HL-60 (cell line): ENCODE data around the gene COL4A3.

ENCODE experiments used
- DNase-seq, 2 experiments: peaks; one replicate each; pipeline ENCODE4 v3.0.0-alpha.2; 2010 to 2020; ENCODE audit warnings: low read depth in 1 of 2, low spot score in 1 of 2
- H3K27ac ChIP-seq: fragments of 250-450 bp; sonication (Bioruptor Pico); replicated peaks from 2 replicates; pipeline ENCODE4 v1.5.1; 2020; ENCODE audit warnings: mild to moderate bottlenecking, moderate library complexity
- H3K27me3 ChIP-seq: fragments of 250-450 bp; sonication (Bioruptor Pico); 2 replicates; pipeline ENCODE4 v1.5.1; 2021; ENCODE audit warnings: mild to moderate bottlenecking, moderate library complexity; ENCODE audit not compliant: insufficient read depth, poor library complexity, severe bottlenecking
- H3K4me3 ChIP-seq: replicated peaks from 2 replicates; pipeline ENCODE4 v1.5.1; 2011; ENCODE audit warnings: mild to moderate bottlenecking, control low read depth, low read length; ENCODE audit not compliant: insufficient read depth
- GABPA ChIP-seq: IDR thresholded peaks from 2 replicates; pipeline ENCODE4 v1.6.1; 2012; ENCODE audit warnings: low read depth
- POLR2AphosphoS5 ChIP-seq: IDR thresholded peaks from 2 replicates; pipeline ENCODE4 v1.6.1; 2012; ENCODE audit warnings: low read depth
- SPI1 ChIP-seq: IDR thresholded peaks from 2 replicates; pipeline ENCODE4 v1.6.1; 2012; ENCODE audit warnings: low read depth, mild to moderate bottlenecking, borderline replicate concordance
- TF ChIP-seq, protein P1 (sequence below): IDR thresholded peaks from one replicate; pipeline ENCODE4 v1.5.1; 2011; ENCODE audit warnings: low read length, control low read depth, inconsistent platforms; ENCODE audit not compliant: insufficient read depth
- TF ChIP-seq, protein P2 (sequence below): IDR thresholded peaks from 2 replicates; pipeline ENCODE4 v1.6.1; 2012; ENCODE audit warnings: low read depth; ENCODE audit not compliant: insufficient replicate concordance

Gene COL4A3

DNA sequence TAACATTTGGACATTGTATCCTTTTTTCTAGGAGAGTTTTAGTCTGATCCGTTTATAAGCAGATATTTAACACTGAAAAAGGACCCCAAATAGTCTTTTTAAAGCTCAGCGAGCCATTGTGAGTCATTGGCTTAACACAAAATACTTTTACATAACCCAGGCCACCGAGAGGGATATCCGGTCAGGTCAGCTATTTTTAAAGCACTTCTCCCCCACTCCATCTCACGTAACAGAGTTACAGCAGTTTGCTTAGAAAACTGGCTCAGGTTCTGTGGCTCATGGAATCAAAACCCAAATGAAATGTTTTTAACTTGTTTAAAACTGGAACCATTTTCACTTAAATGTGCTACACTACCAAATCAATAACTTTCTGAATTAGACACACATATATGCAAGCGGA, 23.9 kb downstream of the COL4A3 start:
- peaks cover 3% of the 10 kb centered on the region for H3K27me3 ChIP-seq
- TF ChIP-seq, protein P1, sequence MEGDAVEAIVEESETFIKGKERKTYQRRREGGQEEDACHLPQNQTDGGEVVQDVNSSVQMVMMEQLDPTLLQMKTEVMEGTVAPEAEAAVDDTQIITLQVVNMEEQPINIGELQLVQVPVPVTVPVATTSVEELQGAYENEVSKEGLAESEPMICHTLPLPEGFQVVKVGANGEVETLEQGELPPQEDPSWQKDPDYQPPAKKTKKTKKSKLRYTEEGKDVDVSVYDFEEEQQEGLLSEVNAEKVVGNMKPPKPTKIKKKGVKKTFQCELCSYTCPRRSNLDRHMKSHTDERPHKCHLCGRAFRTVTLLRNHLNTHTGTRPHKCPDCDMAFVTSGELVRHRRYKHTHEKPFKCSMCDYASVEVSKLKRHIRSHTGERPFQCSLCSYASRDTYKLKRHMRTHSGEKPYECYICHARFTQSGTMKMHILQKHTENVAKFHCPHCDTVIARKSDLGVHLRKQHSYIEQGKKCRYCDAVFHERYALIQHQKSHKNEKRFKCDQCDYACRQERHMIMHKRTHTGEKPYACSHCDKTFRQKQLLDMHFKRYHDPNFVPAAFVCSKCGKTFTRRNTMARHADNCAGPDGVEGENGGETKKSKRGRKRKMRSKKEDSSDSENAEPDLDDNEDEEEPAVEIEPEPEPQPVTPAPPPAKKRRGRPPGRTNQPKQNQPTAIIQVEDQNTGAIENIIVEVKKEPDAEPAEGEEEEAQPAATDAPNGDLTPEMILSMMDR, result no peak
- TF ChIP-seq POLR2AphosphoS5 (no peak), SPI1 (no peak), GABPA (no peak)
- TF ChIP-seq, protein P2, sequence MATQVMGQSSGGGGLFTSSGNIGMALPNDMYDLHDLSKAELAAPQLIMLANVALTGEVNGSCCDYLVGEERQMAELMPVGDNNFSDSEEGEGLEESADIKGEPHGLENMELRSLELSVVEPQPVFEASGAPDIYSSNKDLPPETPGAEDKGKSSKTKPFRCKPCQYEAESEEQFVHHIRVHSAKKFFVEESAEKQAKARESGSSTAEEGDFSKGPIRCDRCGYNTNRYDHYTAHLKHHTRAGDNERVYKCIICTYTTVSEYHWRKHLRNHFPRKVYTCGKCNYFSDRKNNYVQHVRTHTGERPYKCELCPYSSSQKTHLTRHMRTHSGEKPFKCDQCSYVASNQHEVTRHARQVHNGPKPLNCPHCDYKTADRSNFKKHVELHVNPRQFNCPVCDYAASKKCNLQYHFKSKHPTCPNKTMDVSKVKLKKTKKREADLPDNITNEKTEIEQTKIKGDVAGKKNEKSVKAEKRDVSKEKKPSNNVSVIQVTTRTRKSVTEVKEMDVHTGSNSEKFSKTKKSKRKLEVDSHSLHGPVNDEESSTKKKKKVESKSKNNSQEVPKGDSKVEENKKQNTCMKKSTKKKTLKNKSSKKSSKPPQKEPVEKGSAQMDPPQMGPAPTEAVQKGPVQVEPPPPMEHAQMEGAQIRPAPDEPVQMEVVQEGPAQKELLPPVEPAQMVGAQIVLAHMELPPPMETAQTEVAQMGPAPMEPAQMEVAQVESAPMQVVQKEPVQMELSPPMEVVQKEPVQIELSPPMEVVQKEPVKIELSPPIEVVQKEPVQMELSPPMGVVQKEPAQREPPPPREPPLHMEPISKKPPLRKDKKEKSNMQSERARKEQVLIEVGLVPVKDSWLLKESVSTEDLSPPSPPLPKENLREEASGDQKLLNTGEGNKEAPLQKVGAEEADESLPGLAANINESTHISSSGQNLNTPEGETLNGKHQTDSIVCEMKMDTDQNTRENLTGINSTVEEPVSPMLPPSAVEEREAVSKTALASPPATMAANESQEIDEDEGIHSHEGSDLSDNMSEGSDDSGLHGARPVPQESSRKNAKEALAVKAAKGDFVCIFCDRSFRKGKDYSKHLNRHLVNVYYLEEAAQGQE, result no peak
- H3K4me3 ChIP-seq, result no peak overlapping the region
- no peak for DNase-seq
- no peak overlapping the region for H3K27ac ChIP-seq

DNA sequence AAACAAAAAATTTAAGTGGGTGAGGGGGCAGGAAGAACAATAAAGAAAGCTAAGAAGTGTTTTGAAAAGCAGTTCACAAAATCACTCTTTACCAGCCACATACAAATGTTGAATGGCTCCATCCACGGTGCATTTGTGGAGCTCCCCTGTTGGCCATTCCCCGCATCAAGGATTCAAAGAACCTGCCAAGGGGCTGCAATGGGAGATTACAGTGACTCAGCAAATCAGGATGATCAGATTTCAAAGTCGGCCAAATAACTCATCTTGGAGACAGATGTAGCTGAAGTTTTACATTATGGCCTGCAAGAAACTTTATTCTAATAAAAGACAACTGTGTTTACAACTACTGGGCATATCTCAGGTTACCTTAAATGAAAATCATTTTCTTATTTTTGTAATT, 26.9 kb downstream of the COL4A3 start:
- DNase-seq, result no peak
- TF ChIP-seq, protein P2, result no peak
- TF ChIP-seq SPI1 (no peak), GABPA (no peak)
- H3K27me3 ChIP-seq, result peaks cover 3% of the 10 kb centered on the region
- no peak overlapping the region for H3K27ac ChIP-seq
- H3K4me3 ChIP-seq, result no peak overlapping the region

DNA sequence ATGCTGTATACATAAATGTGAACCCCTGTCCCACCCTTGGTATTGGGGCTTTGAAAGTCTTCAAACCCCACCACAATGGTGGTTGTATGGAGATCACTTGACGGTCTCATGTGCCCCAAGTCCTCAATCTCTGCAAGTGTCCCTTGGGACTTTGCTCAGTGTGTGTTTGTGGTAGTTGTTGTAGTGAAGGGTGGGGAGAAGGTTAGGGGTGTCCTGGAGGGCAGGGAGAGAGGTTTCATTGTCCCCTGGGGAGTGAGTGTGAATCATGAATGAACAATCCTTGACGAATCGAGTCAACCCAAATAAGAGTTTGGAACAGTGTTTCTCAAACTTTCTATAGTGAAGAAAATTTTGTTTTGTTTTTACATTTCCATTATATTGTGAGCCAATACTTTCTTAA, 28.1 kb downstream of the COL4A3 start:
- Histone ChIP-seq H3K4me3 (no peak overlapping the region), H3K27me3 (peaks cover 3% of the 10 kb centered on the region), H3K27ac (no peak overlapping the region)
- TF ChIP-seq POLR2AphosphoS5 (no peak), SPI1 (no peak), GABPA (no peak)
- TF ChIP-seq, protein P1, result no peak
- TF ChIP-seq, protein P2, result no peak
- no peak for DNase-seq

DNA sequence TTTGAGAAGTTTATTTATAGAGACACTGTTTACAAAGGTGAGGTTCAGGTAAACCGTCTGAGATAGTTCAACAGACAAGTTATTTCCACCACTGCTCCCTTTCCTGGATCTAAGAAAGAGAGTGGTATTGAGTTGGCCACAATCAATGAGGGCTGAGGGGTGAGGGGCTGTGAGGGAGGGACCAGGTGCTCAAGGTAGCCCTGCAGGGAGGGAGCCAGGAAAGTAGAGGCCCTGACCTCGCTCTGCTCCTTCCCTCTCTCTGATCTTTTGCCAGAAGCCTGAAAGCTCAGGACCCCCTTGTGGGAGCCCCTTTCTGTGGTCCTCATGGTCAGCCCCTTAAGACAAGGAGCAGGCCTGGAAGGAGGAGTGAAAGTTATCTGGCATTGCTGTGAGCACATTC, 29.8 kb downstream of the COL4A3 start:
- Histone ChIP-seq H3K27me3 (no peaks in the 10 kb centered on the region), H3K4me3 (no peak overlapping the region), H3K27ac (no peak overlapping the region)

More for the DNA sequence above, 29.8 kb downstream of the COL4A3 start:
- no peak for TF ChIP-seq POLR2AphosphoS5
- no peak for TF ChIP-seq GABPA
- TF ChIP-seq, protein P2, result no peak
- TF ChIP-seq, protein P1, result no peak
- no peak for TF ChIP-seq SPI1
- no peak for DNase-seq
